NCI-H446 treated with DMSO at 0.1 percent for 48 hours (cell line): ENCODE data around the gene DENND1A.

Source experiments
- DNase-seq: peaks from one replicate; lab custom pipeline; 2025; lab: John Stamatoyannopoulos, UW

DENND1A gene

GRCh38 chr9:123391233-123391632, 538.7 kb downstream of the DENND1A start:
- no peak for DNase-seq

GRCh38 chr9:123390337-123391135, 539.4 kb downstream of the DENND1A start:
- no peak for DNase-seq

DNA sequence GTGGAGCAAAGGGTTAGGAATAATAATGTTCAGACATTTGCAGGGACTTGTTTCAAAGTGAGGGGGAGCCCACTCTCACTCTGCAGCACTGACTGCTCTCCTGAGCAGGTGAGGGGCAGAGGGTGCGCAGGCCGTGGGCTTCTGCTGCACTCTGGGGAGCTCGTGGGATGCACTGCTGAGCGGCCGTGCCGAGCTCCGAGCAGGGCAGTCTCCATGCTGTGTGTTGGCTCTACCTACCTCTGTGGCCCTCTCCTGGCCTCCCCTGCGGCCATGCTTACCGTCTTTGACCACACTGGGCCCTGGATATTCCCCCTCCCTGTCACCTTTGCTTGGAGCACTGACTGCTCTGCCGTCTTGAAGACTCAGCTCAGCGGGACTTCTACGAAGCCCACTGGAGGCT, 540.2 kb downstream of the DENND1A start:
- no peak for DNase-seq

GRCh38 chr9:123389070-123389469, 540.9 kb downstream of the DENND1A start:
- no peak for DNase-seq

DNA sequence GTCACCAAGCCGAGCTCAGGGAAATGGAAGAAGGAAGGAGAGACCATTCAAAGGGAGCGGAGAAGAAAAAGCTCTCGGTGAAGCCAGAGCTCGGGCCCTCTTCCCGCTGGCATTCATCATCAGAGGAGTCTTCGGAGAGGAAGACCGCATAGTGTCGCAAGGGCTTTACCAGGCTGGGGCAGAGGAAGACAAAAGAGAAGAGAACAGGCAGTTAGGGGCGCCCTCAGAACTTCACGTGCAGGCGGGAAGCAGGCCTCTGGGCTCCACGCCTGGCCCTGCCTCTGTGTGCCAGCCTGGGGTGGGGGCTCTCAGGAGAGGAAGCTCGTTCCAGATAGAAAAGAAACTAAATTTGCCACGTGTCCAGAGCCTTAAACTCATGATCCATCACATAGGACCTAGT, 542.2 kb downstream of the DENND1A start:
- DNase-seq = no peak

DNA sequence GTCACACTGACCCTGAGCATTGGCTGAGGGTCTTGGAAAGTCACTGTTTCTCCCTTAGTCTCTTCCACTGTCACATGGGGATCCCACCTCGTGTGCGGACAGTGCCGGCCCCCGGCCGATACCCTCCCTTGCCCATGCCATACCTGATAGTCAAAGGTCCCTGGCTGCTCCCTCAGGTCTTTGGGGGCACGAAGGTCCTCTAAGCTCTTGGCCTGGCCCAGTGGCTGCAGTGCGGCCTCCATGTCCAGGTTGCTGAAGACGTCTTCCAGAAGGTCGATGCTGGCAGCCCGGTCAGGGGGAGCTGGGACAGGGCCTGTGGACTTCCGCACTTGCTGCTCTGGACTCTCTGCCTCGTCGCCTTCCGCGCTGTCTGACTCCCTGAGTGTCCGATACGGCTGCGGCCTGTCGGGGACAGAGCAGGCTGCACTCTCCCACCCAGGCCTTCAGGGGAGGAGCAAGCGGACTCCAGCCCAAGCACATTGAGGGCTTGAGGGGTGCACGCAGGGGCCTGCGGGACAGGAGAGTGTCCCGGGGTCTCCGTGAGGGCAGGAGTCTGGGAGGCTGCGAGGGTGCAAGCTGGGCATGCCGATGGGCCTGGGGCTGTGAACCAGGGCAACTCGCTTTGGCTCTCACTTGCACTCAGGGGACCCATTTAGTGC, 546.3 kb downstream of the DENND1A start:
- DNase-seq = no peak

GRCh38 chr9:123382653-123383511, 547.0 kb downstream of the DENND1A start:
- DNase-seq = no peak

DNA sequence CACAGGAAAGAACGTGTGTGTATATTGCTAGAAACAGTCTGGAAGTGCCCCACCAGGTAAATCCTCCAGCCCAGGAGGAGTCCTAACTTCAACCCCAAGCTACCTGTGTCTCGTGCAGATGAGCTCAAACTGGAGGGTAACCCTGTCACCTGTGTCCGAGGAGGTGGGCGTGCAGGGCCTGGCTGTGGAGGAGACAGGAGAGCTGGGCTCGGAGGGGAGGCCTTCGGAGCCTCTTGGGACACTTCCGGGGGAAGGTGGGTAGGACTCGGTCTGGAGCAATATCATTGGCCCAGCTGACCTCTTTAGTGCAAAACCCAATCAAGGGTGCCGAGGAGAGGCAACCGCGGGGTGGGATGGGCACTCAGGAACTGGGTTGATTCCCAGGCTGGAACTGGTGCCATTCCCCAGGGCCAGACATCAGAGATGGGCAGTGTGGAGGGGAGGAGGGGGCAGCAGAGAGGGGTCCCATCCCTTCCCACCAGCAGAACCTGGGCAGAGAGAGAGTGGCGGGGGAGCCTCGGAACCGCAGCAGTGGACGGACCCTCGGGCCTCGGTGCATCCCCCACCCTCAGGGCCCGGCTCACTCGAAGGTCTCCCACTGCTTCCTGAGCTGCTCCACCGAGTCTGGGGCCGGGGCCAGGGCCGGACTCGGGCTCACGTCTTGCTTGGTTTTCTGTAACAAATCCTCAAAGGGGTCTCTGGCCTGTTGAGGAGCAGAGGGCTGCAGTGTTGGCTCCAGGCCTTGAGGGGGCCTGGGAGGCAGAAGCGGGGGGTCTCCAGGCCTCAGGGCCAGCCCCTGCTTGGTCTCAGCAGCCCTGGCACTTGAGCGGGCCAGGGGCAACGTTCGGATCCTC, 548.8 kb downstream of the DENND1A start:
- no peak for DNase-seq

DNA sequence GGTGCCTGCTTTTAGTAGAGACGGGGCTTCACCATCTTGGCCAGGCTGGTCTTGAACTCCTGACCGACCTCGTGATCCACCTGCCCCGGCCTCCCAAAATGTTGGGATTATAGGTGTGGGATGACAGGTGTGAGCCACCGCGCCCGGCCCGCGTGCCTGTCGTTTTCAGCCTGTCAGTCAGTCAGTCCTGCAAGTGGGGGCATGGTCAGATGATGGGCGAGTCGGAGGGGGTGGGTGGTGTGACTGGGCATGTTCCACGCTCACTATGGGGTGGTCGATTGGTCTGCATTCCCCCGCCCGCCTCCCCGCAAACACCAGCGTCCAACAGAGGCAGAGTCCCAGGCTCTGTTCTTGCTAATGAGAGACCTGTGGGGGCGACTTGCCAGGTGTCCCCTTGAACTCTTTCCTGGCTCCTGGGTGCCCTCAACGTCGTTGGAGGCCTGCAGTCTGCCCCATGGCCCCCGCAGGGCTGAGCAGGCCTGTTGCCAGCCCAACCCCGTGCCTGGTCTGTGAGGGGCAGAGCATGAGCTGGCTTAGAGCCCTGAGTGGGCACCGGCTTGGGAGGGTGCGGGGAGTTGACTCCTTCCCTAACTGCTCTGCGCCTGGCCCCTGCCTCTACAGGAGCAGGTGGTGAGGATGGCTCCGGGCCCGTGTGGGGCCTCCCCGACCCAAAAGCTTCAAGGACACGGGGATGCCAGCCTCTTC, 550.8 kb downstream of the DENND1A start:
- DNase-seq = no peak

GRCh38 chr9:123378025-123378424, 551.9 kb downstream of the DENND1A start:
- DNase-seq = no peak

- no peak for DNase-seq
Measured at GRCh38 chr9:123377211-123377971, 552.5 kb downstream of the DENND1A start.

DNA sequence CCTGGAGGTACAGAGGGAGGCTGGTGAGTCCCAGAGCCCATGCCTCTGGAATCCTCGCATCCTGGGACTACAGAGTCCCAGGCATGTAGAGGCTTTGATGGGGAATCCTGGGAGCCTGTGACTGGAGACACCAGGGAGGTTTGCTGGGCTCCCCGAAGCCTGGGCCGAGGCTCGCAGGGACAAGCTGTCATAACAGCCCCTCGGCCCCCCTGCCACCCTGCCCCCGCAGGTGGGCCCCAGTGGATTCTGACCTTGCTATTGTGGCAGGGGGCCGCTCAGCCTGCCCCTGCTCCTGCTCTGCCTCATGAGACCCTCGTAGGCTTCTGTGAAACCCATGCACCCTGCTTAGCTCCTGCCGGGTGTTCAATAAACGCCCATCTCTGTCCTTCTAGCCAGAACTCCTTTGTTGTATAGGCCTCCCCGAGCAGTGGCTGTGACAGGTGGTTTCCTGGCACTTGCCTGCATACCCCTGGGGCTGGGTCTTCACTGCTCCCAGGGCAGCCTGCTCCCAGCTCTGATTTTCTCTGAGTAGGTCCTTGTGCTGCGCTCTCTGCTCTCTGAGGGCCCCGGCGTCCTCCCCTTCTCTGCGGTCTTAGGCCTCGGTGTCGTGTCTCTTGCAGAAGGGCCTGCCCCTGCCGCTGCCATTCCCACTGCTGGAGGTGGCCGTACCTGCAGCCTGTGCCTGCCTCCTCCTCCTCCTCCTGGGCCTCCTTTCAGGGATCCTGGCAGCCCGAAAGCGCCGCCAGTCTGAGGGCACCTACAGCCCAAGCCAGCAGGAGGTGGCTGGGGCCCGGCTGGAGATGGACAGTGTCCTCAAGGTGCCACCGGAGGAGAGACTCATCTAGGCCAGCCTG, 553.5 kb downstream of the DENND1A start:
- no peak for DNase-seq

GRCh38 chr9:123375469-123376132, 554.3 kb downstream of the DENND1A start:
- no peak for DNase-seq

DNA sequence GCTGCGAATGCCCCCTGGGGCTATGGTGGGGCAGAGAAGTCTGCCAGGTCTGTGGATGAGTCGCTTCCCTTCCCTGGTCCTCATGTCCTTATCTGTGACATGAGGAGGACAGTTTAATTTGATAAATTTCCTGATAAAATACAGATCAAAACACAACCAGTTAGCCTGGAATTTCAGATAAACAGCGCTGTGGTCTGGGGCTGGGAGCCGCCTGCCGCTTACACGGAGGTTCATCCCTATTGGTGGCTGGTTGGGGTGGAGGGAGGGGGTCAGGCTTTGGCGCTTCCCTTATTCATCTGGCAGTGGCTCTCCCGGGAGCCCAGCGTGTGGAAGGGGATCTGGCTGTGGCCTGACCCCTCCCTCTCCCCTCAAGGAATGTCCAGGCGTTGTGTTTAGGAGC, 556.0 kb downstream of the DENND1A start:
- no peak for DNase-seq

DNA sequence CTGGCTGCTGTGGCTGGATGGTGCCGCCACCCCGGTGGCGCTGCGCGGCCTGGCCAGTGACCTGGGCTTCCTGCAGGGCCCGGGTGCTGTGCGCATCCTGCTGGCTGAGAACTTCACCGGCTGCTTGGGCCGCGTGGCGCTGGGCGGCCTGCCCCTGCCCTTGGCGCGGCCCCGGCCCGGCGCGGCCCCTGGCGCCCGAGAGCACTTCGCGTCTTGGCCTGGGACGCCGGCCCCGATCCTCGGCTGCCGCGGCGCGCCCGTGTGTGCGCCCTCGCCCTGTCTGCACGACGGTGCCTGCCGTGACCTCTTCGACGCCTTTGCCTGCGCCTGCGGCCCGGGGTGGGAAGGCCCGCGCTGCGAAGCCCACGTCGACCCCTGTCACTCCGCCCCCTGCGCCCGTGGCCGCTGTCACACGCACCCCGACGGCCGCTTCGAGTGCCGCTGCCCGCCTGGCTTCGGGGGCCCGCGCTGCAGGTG, 556.4 kb downstream of the DENND1A start:
- no peak for DNase-seq

DNA sequence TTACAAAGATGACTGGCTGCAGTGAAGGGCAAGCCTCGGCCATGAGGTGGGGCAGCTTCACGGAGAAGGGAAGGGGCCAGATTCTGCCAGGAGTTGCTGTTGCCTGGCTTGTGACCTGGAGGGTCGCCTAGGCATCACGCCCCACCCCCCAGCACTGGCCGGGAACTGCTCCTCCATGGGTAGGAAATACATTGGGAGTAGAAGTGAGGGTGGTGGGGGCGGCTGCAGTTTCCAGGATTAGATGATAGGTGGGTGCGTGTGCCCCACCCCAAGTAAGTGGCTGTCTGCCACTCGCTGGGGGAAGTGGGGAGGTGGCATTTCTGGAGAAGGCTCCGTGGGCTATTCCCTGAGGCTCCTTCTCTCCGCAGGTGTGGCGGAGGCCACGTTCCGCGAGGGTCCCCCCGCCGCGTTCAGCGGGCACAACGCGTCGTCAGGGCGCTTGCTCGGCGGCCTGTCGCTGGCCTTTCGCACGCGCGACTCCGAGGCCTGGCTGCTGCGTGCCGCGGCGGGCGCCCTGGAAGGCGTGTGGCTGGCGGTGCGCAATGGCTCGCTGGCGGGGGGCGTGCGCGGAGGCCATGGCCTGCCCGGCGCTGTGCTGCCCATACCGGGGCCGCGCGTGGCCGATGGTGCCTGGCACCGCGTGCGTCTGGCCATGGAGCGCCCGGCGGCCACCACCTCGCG, 557.0 kb downstream of the DENND1A start:
- no peak for DNase-seq

DNA sequence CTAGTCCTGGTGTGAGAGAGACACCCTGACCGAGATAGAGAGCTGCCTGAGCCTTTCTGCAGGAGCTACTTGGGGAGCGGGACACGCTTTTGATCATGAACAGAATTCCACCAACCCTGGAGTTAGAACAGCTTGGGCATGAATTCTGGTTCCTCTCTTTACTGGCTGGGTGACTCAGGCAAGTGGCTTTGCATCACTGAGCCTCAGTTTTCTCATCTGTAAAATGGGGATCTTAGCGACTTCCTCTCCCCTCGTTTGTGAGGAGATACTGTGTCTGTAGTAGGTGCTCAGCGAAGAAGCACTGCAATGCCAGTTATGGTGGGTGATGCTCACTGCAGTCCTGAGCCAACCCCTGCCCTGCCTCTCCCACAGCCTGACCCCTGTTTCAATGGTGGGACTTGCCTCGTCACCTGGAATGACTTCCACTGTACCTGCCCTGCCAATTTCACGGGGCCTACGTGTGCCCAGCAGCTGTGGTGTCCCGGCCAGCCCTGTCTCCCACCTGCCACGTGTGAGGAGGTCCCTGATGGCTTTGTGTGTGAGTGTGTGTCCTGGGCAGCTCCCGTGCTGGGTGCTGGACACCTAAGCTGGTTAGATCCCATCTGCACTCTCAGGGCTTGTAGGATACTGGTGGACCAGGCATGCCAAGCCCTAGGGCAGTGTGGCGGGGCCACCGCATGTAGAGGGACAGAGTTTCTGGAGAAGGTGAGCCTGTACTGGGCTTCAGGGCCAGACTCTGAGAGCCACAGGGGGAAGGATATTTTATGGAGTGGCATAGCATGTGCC, 557.9 kb downstream of the DENND1A start:
- DNase-seq = no peak
